HL-60 (cell line): ENCODE measurements around the gene SAP30L.

Experiments
- DNase-seq, 2 experiments: peaks; one replicate each; pipeline ENCODE4 v3.0.0-alpha.2; 2010 to 2020; ENCODE audit warnings: low read depth in 1 of 2, low spot score in 1 of 2
- H3K27ac ChIP-seq: fragments of 250-450 bp; sonication (Bioruptor Pico); replicated peaks from 2 replicates; pipeline ENCODE4 v1.5.1; 2020; ENCODE audit warnings: mild to moderate bottlenecking, moderate library complexity
- H3K27me3 ChIP-seq: fragments of 250-450 bp; sonication (Bioruptor Pico); 2 replicates; pipeline ENCODE4 v1.5.1; 2021; ENCODE audit warnings: mild to moderate bottlenecking, moderate library complexity; ENCODE audit not compliant: insufficient read depth, poor library complexity, severe bottlenecking
- H3K4me3 ChIP-seq: replicated peaks from 2 replicates; pipeline ENCODE4 v1.5.1; 2011; ENCODE audit warnings: mild to moderate bottlenecking, control low read depth, low read length; ENCODE audit not compliant: insufficient read depth
- CTCF ChIP-seq: IDR thresholded peaks from one replicate; pipeline ENCODE4 v1.5.1; 2011; ENCODE audit warnings: low read length, control low read depth, inconsistent platforms; ENCODE audit not compliant: insufficient read depth
- GABPA ChIP-seq: IDR thresholded peaks from 2 replicates; pipeline ENCODE4 v1.6.1; 2012; ENCODE audit warnings: low read depth
- POLR2AphosphoS5 ChIP-seq: IDR thresholded peaks from 2 replicates; pipeline ENCODE4 v1.6.1; 2012; ENCODE audit warnings: low read depth
- REST ChIP-seq: IDR thresholded peaks from 2 replicates; pipeline ENCODE4 v1.6.1; 2012; ENCODE audit warnings: low read depth; ENCODE audit not compliant: insufficient replicate concordance
- SPI1 ChIP-seq: IDR thresholded peaks from 2 replicates; pipeline ENCODE4 v1.6.1; 2012; ENCODE audit warnings: low read depth, mild to moderate bottlenecking, borderline replicate concordance

Gene SAP30L

GRCh38 chr5:154430466-154430865, 15.3 kb upstream of the SAP30L start:
- no peak for TF ChIP-seq GABPA
- TF ChIP-seq SPI1, result no peak
- no peak for TF ChIP-seq REST
- no peak for DNase-seq
- Histone ChIP-seq H3K4me3 (no peak overlapping the region), H3K27me3 (no peaks in the 10 kb centered on the region), H3K27ac (no peak overlapping the region)

GRCh38 chr5:154430961-154431630, 14.7 kb upstream of the SAP30L start:
- H3K27ac ChIP-seq, result no peak overlapping the region
- DNase-seq, result no peak
- H3K4me3 ChIP-seq, result no peak overlapping the region
- no peaks in the 10 kb centered on the region for H3K27me3 ChIP-seq
- TF ChIP-seq REST (no peak), GABPA (no peak), POLR2AphosphoS5 (no peak), CTCF (no peak), SPI1 (no peak)

- no peak overlapping the region for H3K27ac ChIP-seq
- TF ChIP-seq GABPA, result no peak
- TF ChIP-seq POLR2AphosphoS5, result no peak
- TF ChIP-seq REST, result no peak
- no peak for TF ChIP-seq CTCF
- no peak for TF ChIP-seq SPI1
- no peak overlapping the region for H3K4me3 ChIP-seq
- no peak for DNase-seq
- H3K27me3 ChIP-seq, result no peaks in the 10 kb centered on the region
These were observed 10.6 kb upstream of the SAP30L start for GRCh38 chr5:154435226-154435625.
